PFSK-1 (cell line): ENCODE results near the gene CERS2.

Experiments
- FOXP2 ChIP-seq: optimal IDR thresholded peaks from 2 replicates; pipeline ENCODE3; 2011; ENCODE audit warnings: borderline replicate concordance, control low read depth, inconsistent platforms; ENCODE audit not compliant: insufficient read depth; ENCODE audit errors: extremely low read length, extremely low read depth
- POLR2AphosphoS5 ChIP-seq: IDR thresholded peaks from 2 replicates; pipeline ENCODE4 v1.6.1; 2012; ENCODE audit warnings: low read depth, mild to moderate bottlenecking, control low read depth, low read length, moderate library complexity
- REST ChIP-seq, 2 experiments: IDR thresholded peaks; 2 replicates each; pipeline versions ENCODE4 v1.6.1 to v1.8.0; 2011 to 2012; ENCODE audit warnings: low read depth in 2 of 2, low read length in 2 of 2, control low read depth in 1 of 2, inconsistent platforms in 1 of 2, mild to moderate bottlenecking in 1 of 2, moderate library complexity in 1 of 2; ENCODE audit not compliant: insufficient read depth in 1 of 2
- SIN3A ChIP-seq: IDR thresholded peaks from 2 replicates; pipeline ENCODE4 v1.6.1; 2012; ENCODE audit warnings: mild to moderate bottlenecking, low read length, moderate library complexity, borderline replicate concordance; ENCODE audit not compliant: insufficient read depth
- TAF1 ChIP-seq: IDR thresholded peaks from 2 replicates; pipeline ENCODE4 v1.6.1; 2012; ENCODE audit warnings: low read length, control low read depth, borderline replicate concordance; ENCODE audit not compliant: insufficient read depth

CERS2 gene

GRCh38 chr1:150995896-150996295, 21.3 kb upstream of the CERS2 start:
- TF ChIP-seq FOXP2 (no peak), SIN3A (no peak), POLR2AphosphoS5 (no peak), REST (IDR thresholded peaks at IDR 0.05; ENCODE audit: insufficient read depth in 1 of 2, low read depth in 2 of 2, low read length in 2 of 2) (no peak), TAF1 (no peak)

GRCh38 chr1:150995460-150995859, 20.8 kb upstream of the CERS2 start:
- no peak for TF ChIP-seq SIN3A
- TF ChIP-seq TAF1 = no peak

- TF ChIP-seq FOXP2 = no peak
Observed at GRCh38 chr1:150994248-150994647, 19.6 kb upstream of the CERS2 start.

- TF ChIP-seq FOXP2 = no peak
- no peak for TF ChIP-seq TAF1
- TF ChIP-seq REST (IDR thresholded peaks at IDR 0.05; ENCODE audit: insufficient read depth in 1 of 2, low read depth in 2 of 2, low read length in 2 of 2) = no peak
- no peak for TF ChIP-seq SIN3A
- no peak for TF ChIP-seq POLR2AphosphoS5
Observed at GRCh38 chr1:150992626-150993025, 18.0 kb upstream of the CERS2 start.

- TF ChIP-seq FOXP2 (no peak), POLR2AphosphoS5 (no peak), SIN3A (no peak), REST (IDR thresholded peaks at IDR 0.05; ENCODE audit: insufficient read depth in 1 of 2, low read depth in 2 of 2, low read length in 2 of 2) (no peak), TAF1 (no peak)
Observed at GRCh38 chr1:150987924-150988323, 13.3 kb upstream of the CERS2 start.

- TF ChIP-seq TAF1 = no peak
- TF ChIP-seq POLR2AphosphoS5 = no peak
- TF ChIP-seq SIN3A = no peak
- no peak for TF ChIP-seq FOXP2
- TF ChIP-seq REST (IDR thresholded peaks at IDR 0.05; ENCODE audit: insufficient read depth in 1 of 2, low read depth in 2 of 2, low read length in 2 of 2) = no peak
Observed at GRCh38 chr1:150985179-150985825, 10.7 kb upstream of the CERS2 start.
